Endodermal cell (in vitro differentiated cells): ENCODE measurements around the gene RBMS3. TPM values are rescaled to one million over a fixed set of nuclear protein-coding genes. Genes with fewer than 3 reads are reported as not detected.
"Not testable (repeated sequence)": the region's sequence is repeated elsewhere in the genome, so short reads cannot be mapped to it uniquely, and the experiment has no call there.

Experiments used
- DNase-seq: peaks from one replicate; pipeline ENCODE4 v3.0.0-alpha.2; 2017
- H3K27ac ChIP-seq: 2 replicates; pipeline ENCODE4 v1.5.1; 2013; ENCODE audit warnings: mild to moderate bottlenecking, low read depth, low read length, moderate library complexity
- H3K27me3 ChIP-seq: 2 replicates; pipeline ENCODE4 v1.6.1; 2013; ENCODE audit warnings: mild to moderate bottlenecking, low read length, moderate library complexity; ENCODE audit not compliant: insufficient read depth, control insufficient read depth, poor library complexity, severe bottlenecking
- H3K36me3 ChIP-seq: 2 replicates; pipeline ENCODE4 v1.7.0; 2013; ENCODE audit warnings: mild to moderate bottlenecking, low read length, moderate library complexity; ENCODE audit not compliant: control insufficient read depth, insufficient read depth
- H3K4me1 ChIP-seq: one replicate; pipeline ENCODE4 v1.7.0; 2013; ENCODE audit warnings: low read length; ENCODE audit not compliant: control insufficient read depth, insufficient read depth
- H3K4me3 ChIP-seq: 2 replicates; pipeline ENCODE4 v1.5.1; 2013; ENCODE audit warnings: mild to moderate bottlenecking, low read length, moderate library complexity
- H3K9ac ChIP-seq: 2 replicates; pipeline ENCODE4 v1.6.1; 2013; ENCODE audit warnings: mild to moderate bottlenecking, low read length, moderate library complexity; ENCODE audit not compliant: poor library complexity, severe bottlenecking; ENCODE audit errors: extremely low read depth
- H3K9me3 ChIP-seq: 2 replicates; pipeline ENCODE4 v1.6.1; 2013; ENCODE audit warnings: mild to moderate bottlenecking, low read length, moderate library complexity; ENCODE audit not compliant: control insufficient read depth
- H3K27ac Mint-ChIP-seq: 2 replicates; pipeline ENCODE4 v1.8.0; 2020; ENCODE audit warnings: mixed read lengths
- H3K27me3 Mint-ChIP-seq: 2 replicates; pipeline ENCODE4 v1.8.0; 2021; ENCODE audit warnings: mild to moderate bottlenecking, mixed read lengths; ENCODE audit not compliant: insufficient read depth
- H3K36me3 Mint-ChIP-seq: 2 replicates; pipeline ENCODE4 v1.8.0; 2020; ENCODE audit warnings: low read depth, mixed read lengths
- H3K4me1 Mint-ChIP-seq: 2 replicates; pipeline ENCODE4 v1.8.0; 2020; ENCODE audit warnings: mixed read lengths
- H3K4me3 Mint-ChIP-seq: 2 replicates; pipeline ENCODE4 v1.8.0; 2020; ENCODE audit warnings: mild to moderate bottlenecking, moderate library complexity, mixed read lengths
- H3K9me3 Mint-ChIP-seq: 2 replicates; pipeline ENCODE4 v1.8.0; 2020; ENCODE audit warnings: mild to moderate bottlenecking, mixed read lengths
- CTCF ChIP-seq: fragments of 200-600 bp; sonication (generic); conservative IDR thresholded peaks from 2 replicates; pipeline ENCODE4 v1.5.0; 2021; ENCODE audit warnings: antibody characterized with exemption, mild to moderate bottlenecking
- WGBS, 2 experiments: methylation state at CpG; one replicate each; pipeline versions ENCODE4 v1.1.5 to v1.1.7; 2013; ENCODE audit warnings: missing lambda C conversion rate in 2 of 2, mixed read lengths in 1 of 2; ENCODE audit not compliant: insufficient coverage in 1 of 2, insufficient read length in 1 of 2; 5-methylcytosine and 5-hydroxymethylcytosine counted together
- total RNA-seq, 2 donors: library from RNA; stranded (reverse); fragmentation: NEBNext Ultra II Directional in 1 of 2; extraction: Animal tissue kit (Norgen Biotek cat#: 25700) in 1 of 2; gene quantifications; 2 replicates in 1 of 2; 3 replicates in 1 of 2; pipeline ENCODE4 v1.2.1, GENCODE V29; 2021

RBMS3 gene
- total RNA-seq, 2 donors from 2014 or later: 2.0 to 7.3 TPM

- H3K4me3 Mint-ChIP-seq: no peak overlapping the region
- H3K27me3 ChIP-seq: no peaks in the 10 kb centered on the region
- no peak overlapping the region for H3K27ac Mint-ChIP-seq
- H3K4me1 ChIP-seq: no peaks in the 10 kb centered on the region
- TF ChIP-seq CTCF: no peak
- no peaks in the 10 kb centered on the region for H3K4me1 Mint-ChIP-seq
- no peak overlapping the region for H3K9ac ChIP-seq
- no peak overlapping the region for H3K4me3 ChIP-seq
- no peaks in the 10 kb centered on the region for H3K27me3 Mint-ChIP-seq
- H3K27ac ChIP-seq: no peak overlapping the region
- H3K9me3 Mint-ChIP-seq: peaks cover 5% of the 10 kb centered on the region
- H3K36me3 Mint-ChIP-seq: no peaks in the 10 kb centered on the region
- DNase-seq: no peak
- H3K36me3 ChIP-seq: no peaks in the 10 kb centered on the region
- H3K9me3 ChIP-seq: no peaks in the 10 kb centered on the region
Observed at GRCh38 chr3:29354894-29355293, 74.0 kb downstream of the RBMS3 start.

- Mint-ChIP-seq H3K4me3 (no peak overlapping the region), H3K27ac (no peak overlapping the region), H3K36me3 (no peaks in the 10 kb centered on the region), H3K4me1 (no peaks in the 10 kb centered on the region), H3K9me3 (peaks cover 5% of the 10 kb centered on the region), H3K27me3 (no peaks in the 10 kb centered on the region)
- no peaks in the 10 kb centered on the region for H3K4me1 ChIP-seq
- 94 to 100% methylated on average over 2 to 3 of the region's 3 CpGs for WGBS, 2 experiments
- H3K9me3 ChIP-seq: no peaks in the 10 kb centered on the region
- DNase-seq: no peak
- no peak for TF ChIP-seq CTCF
- no peak overlapping the region for H3K9ac ChIP-seq
- no peak overlapping the region for H3K4me3 ChIP-seq
- H3K36me3 ChIP-seq: no peaks in the 10 kb centered on the region
- no peaks in the 10 kb centered on the region for H3K27me3 ChIP-seq
- no peak overlapping the region for H3K27ac ChIP-seq
Observed at GRCh38 chr3:29356062-29356461, 75.2 kb downstream of the RBMS3 start.

GRCh38 chr3:29360289-29360688 is 79.4 kb downstream of the RBMS3 start:
- H3K4me1 ChIP-seq, DNase-seq, H3K4me3 ChIP-seq, H3K4me1 Mint-ChIP-seq, H3K9ac ChIP-seq, H3K27me3 ChIP-seq, H3K27ac Mint-ChIP-seq, H3K36me3 Mint-ChIP-seq, H3K27ac ChIP-seq, H3K9me3 Mint-ChIP-seq, H3K4me3 Mint-ChIP-seq, H3K27me3 Mint-ChIP-seq, H3K9me3 ChIP-seq, H3K36me3 ChIP-seq: not testable (repeated sequence)
- WGBS, 2 experiments: 94% methylated on average over 1 of the region's 2 CpGs; no CpG with 5 or more reads in 1 of the 2 experiments

GRCh38 chr3:29363110-29363509 is 82.2 kb downstream of the RBMS3 start:
- no peaks in the 10 kb centered on the region for H3K27me3 Mint-ChIP-seq
- H3K9me3 ChIP-seq: no peaks in the 10 kb centered on the region
- no peak overlapping the region for H3K4me3 ChIP-seq
- no peak overlapping the region for H3K27ac Mint-ChIP-seq
- WGBS, 2 experiments: 92% methylated on average over 2 of the region's 2 CpGs; no CpG with 5 or more reads in 1 of the 2 experiments
- no peak overlapping the region for H3K9ac ChIP-seq
- H3K36me3 Mint-ChIP-seq: no peaks in the 10 kb centered on the region
- no peaks in the 10 kb centered on the region for H3K27me3 ChIP-seq
- H3K27ac ChIP-seq: no peak overlapping the region
- no peak overlapping the region for H3K4me3 Mint-ChIP-seq
- H3K36me3 ChIP-seq: no peaks in the 10 kb centered on the region
- DNase-seq: no peak
- no peaks in the 10 kb centered on the region for H3K4me1 ChIP-seq
- TF ChIP-seq CTCF: no peak
- peaks cover 2% of the 10 kb centered on the region for H3K9me3 Mint-ChIP-seq
- H3K4me1 Mint-ChIP-seq: peaks cover 2% of the 10 kb centered on the region
